HCT116 (cell line): ENCODE results near the gene MARCHF3. TPM values are rescaled to one million over a fixed set of nuclear protein-coding genes. Genes with fewer than 3 reads are reported as not detected.

ENCODE experiments used
- ATAC-seq: fragments of 200-7000 bp; cut with Tn5 transposase; 2 replicates; pipeline ENCODE4 v1.9.1; 2020; ENCODE audit warnings: mild to moderate bottlenecking, moderate library complexity
- BruUV-seq: library from RNA; stranded (reverse); fragments of 400-500 nt; replicated peaks from 2 replicates; lab custom pipeline; 2021; lab: Mats Ljungman, UMichigan
- CTCF ChIA-PET: fragments of 300-600 bp; sonication (Branson Sonifier 250); formaldehyde crosslinking; loops from one replicate; lab custom pipeline; 2021; ENCODE audit warnings: antibody characterized with exemption; lab: Charles Lee
- POLR2A ChIA-PET: fragments of 300-600, 350-600 bp; sonication (Branson Sonifier 250); formaldehyde crosslinking; loops from one replicate; lab custom pipeline; 2021; ENCODE audit warnings: antibody characterized with exemption; lab: Charles Lee
- RAD21 ChIA-PET, 2 experiments: fragments of 300-600 bp; sonication (Branson Sonifier 250); formaldehyde crosslinking; loops; one replicate each; lab custom pipeline; 2023; ENCODE audit warnings: low total read pairs in 2 of 2; ENCODE audit not compliant: uncharacterized antibody in 2 of 2, unreplicated experiment in 2 of 2, low non-redundant PET in 1 of 2; lab: Charles Lee
- DNase-seq: peaks from one replicate; pipeline ENCODE4 v3.0.0-alpha.2; 2010; ENCODE audit warnings: low read depth, low spot score
- H2AFZ ChIP-seq: fragments of 200-600 bp; shearing (Covaris generic), sonication (generic); 2 replicates; pipeline ENCODE4 v1.6.1; 2017; ENCODE audit warnings: low read depth, mixed run types, mixed read lengths, antibody characterized with exemption, low read length; ENCODE audit not compliant: poor library complexity, severe bottlenecking
- H3K27ac ChIP-seq: 2 replicates; pipeline ENCODE4 v1.5.1; 2012; ENCODE audit warnings: low read depth, low read length
- H3K27me3 ChIP-seq: fragments of 200-600 bp; sonication (generic); 2 replicates; pipeline ENCODE4 v1.6.1; 2016; ENCODE audit warnings: mixed run types, low read length, mixed read lengths; ENCODE audit not compliant: insufficient read depth
- H3K36me3 ChIP-seq, 2 experiments: fragments of 200-500 bp in 1 of 2; fragments of 200-600 bp in 1 of 2; sonication (Bioruptor generic) in 1 of 2; sonication (generic) in 1 of 2; 2 replicates each; pipeline versions ENCODE4 v1.5.1 to v1.6.1; 2014 to 2016; ENCODE audit warnings: low read length in 2 of 2, inconsistent platforms in 1 of 2, mixed read lengths in 1 of 2, mixed run types in 1 of 2; ENCODE audit not compliant: insufficient read depth in 2 of 2, control insufficient read depth in 1 of 2
- H3K4me1 ChIP-seq, 2 experiments: fragments of 200-600 bp in 1 of 2; sonication (generic) in 1 of 2; 2 replicates each; pipeline versions ENCODE4 v1.5.1 to v1.6.1; 2012 to 2017; ENCODE audit warnings: low read length in 2 of 2, inconsistent platforms in 1 of 2, mild to moderate bottlenecking in 1 of 2, mixed read lengths in 1 of 2, mixed run types in 1 of 2, moderate library complexity in 1 of 2; ENCODE audit not compliant: insufficient read depth in 2 of 2, control insufficient read depth in 1 of 2
- H3K4me2 ChIP-seq: fragments of 200-600 bp; sonication (generic); 2 replicates; pipeline ENCODE4 v1.6.1; 2017; ENCODE audit warnings: mixed run types, low read length, mixed read lengths
- H3K4me3 ChIP-seq, 2 experiments: fragments of 200-600 bp in 1 of 2; sonication (generic) in 1 of 2; replicated peaks in 1 of 2; 2 replicates each; pipeline ENCODE4 v1.5.1; 2011 to 2016; ENCODE audit warnings: low read length in 2 of 2, control low read depth in 1 of 2, low read depth in 1 of 2, mild to moderate bottlenecking in 1 of 2, mixed read lengths in 1 of 2, mixed run types in 1 of 2
- H3K79me2 ChIP-seq: fragments of 200-600 bp; sonication (generic); 2 replicates; pipeline ENCODE4 v1.6.1; 2017; ENCODE audit warnings: mild to moderate bottlenecking, mixed run types, low read length, moderate library complexity, mixed read lengths; ENCODE audit not compliant: insufficient read depth
- H3K9ac ChIP-seq: fragments of 200-600 bp; sonication (generic); 2 replicates; pipeline ENCODE4 v1.6.1; 2016; ENCODE audit warnings: low read length, mixed read lengths
- H3K9me2 ChIP-seq: fragments of 200-600 bp; sonication (generic), shearing (Covaris generic); 2 replicates; pipeline ENCODE4 v1.6.1; 2017; ENCODE audit warnings: mixed run types, mild to moderate bottlenecking, moderate library complexity; ENCODE audit not compliant: insufficient read depth
- H3K9me3 ChIP-seq, 2 experiments: fragments of 200-500 bp in 1 of 2; fragments of 200-600 bp in 1 of 2; sonication (Bioruptor generic) in 1 of 2; sonication (generic) in 1 of 2; 2 replicates each; pipeline ENCODE4 v1.6.1; 2014 to 2017; ENCODE audit warnings: low read length in 2 of 2, mixed read lengths in 2 of 2, inconsistent platforms in 1 of 2, low read depth in 1 of 2, mild to moderate bottlenecking in 1 of 2, mixed run types in 1 of 2, moderate library complexity in 1 of 2; ENCODE audit not compliant: control insufficient read depth in 1 of 2, insufficient read depth in 1 of 2
- H4K20me1 ChIP-seq: fragments of 200-600 bp; sonication (generic), shearing (Covaris generic); 2 replicates; pipeline ENCODE4 v1.6.1; 2017; ENCODE audit warnings: mixed run types, mild to moderate bottlenecking, moderate library complexity; ENCODE audit not compliant: insufficient read depth
- CEBPB ChIP-seq: IDR thresholded peaks from 2 replicates; pipeline ENCODE4 v1.6.1; 2012; ENCODE audit warnings: low read depth
- EGR1 ChIP-seq: IDR thresholded peaks from 2 replicates; pipeline ENCODE4 v1.6.1; 2012; ENCODE audit warnings: low read depth
- ELF1 ChIP-seq: IDR thresholded peaks from 2 replicates; pipeline ENCODE4 v1.6.1; 2012; ENCODE audit warnings: low read depth, borderline replicate concordance
- EZH2phosphoT487 ChIP-seq: fragments of 200-600 bp; IDR thresholded peaks from 2 replicates; pipeline ENCODE4 v1.6.1; 2018; ENCODE audit warnings: antibody characterized with exemption, borderline replicate concordance
- SP1 ChIP-seq: IDR thresholded peaks from 2 replicates; pipeline ENCODE4 v1.6.1; 2012; ENCODE audit warnings: low read depth
- YY1 ChIP-seq: IDR thresholded peaks from 2 replicates; pipeline ENCODE4 v1.6.1; 2011; ENCODE audit warnings: low read length, low read depth, moderate library complexity, mild to moderate bottlenecking; ENCODE audit not compliant: insufficient replicate concordance; ENCODE audit errors: extremely low read depth
- ZFX ChIP-seq: fragments of 450-650 bp; IDR thresholded peaks from 2 replicates; pipeline ENCODE4 v1.6.1; 2017
- intact Hi-C: fragments of 100-400 bp; cut with micrococcal nuclease; formaldehyde crosslinking; loops from 2 replicates; pipeline ENCODE4 v1.10.0; 2022
- total RNA-seq: library from RNA; stranded (reverse); gene quantifications from one replicate; pipeline ENCODE4 v1.2.1, GENCODE V29; 2021; ENCODE audit not compliant: unreplicated experiment
- TF ChIP-seq, protein P1 (sequence below): IDR thresholded peaks from 2 replicates; pipeline ENCODE4 v1.6.1; 2012
- TF ChIP-seq, protein P2 (sequence below), 3 experiments: fragments of 200-600 bp in 1 of 3; sonication (generic) in 1 of 3; IDR thresholded peaks in 2 of 3; conservative IDR thresholded peaks in 1 of 3; 2 replicates each; pipeline ENCODE4 v1.5.1; 2012 to 2017; ENCODE audit warnings: low read depth in 2 of 3, low read length in 2 of 3, antibody characterized with exemption in 1 of 3, borderline replicate concordance in 1 of 3, control low read depth in 1 of 3, mild to moderate bottlenecking in 1 of 3, mixed read lengths in 1 of 3, mixed run types in 1 of 3, moderate library complexity in 1 of 3; ENCODE audit not compliant: insufficient read depth in 1 of 3
- TF ChIP-seq, protein P3 (sequence below): IDR thresholded peaks from 2 replicates; pipeline ENCODE4 v1.6.1; 2011; ENCODE audit warnings: mild to moderate bottlenecking, low read length, moderate library complexity; ENCODE audit not compliant: insufficient replicate concordance; ENCODE audit errors: extremely low read depth
- TF ChIP-seq, protein P4 (sequence below): IDR thresholded peaks from 2 replicates; pipeline ENCODE4 v1.6.1; 2012

The MARCHF3 gene
- total RNA-seq, 1 experiment from 2014 or later = 2.3 TPM

DNA sequence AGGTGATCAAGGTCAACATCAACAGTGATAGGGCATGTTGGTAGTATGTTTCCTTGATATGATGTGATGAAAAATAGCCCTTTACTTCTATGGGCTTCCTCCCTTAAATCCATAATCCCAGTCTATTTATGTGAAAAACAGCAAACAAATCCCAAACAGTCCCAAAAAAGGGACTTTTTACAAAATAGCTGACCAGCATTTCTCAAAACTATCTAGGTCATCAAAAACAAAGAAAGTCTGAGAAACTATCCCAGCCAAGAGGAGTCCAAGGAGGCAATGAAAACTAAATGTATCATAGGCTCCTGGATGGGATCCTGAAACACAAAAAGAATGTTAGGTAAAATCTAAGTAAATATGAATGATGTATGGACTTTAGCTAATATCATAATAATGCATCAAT is 71.2 kb downstream of the MARCHF3 start:
- Histone ChIP-seq H3K79me2 (no peaks in the 10 kb centered on the region), H3K4me3 (no peak overlapping the region), H3K9ac (no peak overlapping the region), H3K36me3 (no peaks in the 10 kb centered on the region), H3K4me1 (no peaks in the 10 kb centered on the region), H3K27ac (no peak overlapping the region), H4K20me1 (no peaks in the 10 kb centered on the region), H3K4me2 (no peak overlapping the region), H2AFZ (no peak overlapping the region), H3K9me3 (no peaks in the 10 kb centered on the region), H3K9me2 (no peaks in the 10 kb centered on the region), H3K27me3 (no peaks in the 10 kb centered on the region)
- ChIA-PET POLR2A (no interaction called here), RAD21 (no interaction called here), CTCF (no interaction called here)
- ATAC-seq = no peak
- TF ChIP-seq, protein P1, sequence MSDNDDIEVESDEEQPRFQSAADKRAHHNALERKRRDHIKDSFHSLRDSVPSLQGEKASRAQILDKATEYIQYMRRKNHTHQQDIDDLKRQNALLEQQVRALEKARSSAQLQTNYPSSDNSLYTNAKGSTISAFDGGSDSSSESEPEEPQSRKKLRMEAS = no peak
- TF ChIP-seq EZH2phosphoT487 (no peak), ELF1 (no peak), CEBPB (no peak), YY1 (no peak), SP1 (no peak), ZFX (no peak), EGR1 (no peak)
- TF ChIP-seq, protein P2, sequence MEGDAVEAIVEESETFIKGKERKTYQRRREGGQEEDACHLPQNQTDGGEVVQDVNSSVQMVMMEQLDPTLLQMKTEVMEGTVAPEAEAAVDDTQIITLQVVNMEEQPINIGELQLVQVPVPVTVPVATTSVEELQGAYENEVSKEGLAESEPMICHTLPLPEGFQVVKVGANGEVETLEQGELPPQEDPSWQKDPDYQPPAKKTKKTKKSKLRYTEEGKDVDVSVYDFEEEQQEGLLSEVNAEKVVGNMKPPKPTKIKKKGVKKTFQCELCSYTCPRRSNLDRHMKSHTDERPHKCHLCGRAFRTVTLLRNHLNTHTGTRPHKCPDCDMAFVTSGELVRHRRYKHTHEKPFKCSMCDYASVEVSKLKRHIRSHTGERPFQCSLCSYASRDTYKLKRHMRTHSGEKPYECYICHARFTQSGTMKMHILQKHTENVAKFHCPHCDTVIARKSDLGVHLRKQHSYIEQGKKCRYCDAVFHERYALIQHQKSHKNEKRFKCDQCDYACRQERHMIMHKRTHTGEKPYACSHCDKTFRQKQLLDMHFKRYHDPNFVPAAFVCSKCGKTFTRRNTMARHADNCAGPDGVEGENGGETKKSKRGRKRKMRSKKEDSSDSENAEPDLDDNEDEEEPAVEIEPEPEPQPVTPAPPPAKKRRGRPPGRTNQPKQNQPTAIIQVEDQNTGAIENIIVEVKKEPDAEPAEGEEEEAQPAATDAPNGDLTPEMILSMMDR (IDR thresholded peaks at IDR 0.05 in 2 of 3, conservative IDR thresholded peaks at IDR 0.05 in 1 of 3; ENCODE audit: borderline replicate concordance in 1 of 3, insufficient read depth in 1 of 3, low read depth in 2 of 3, low read length in 2 of 3) = no peak
- TF ChIP-seq, protein P3, sequence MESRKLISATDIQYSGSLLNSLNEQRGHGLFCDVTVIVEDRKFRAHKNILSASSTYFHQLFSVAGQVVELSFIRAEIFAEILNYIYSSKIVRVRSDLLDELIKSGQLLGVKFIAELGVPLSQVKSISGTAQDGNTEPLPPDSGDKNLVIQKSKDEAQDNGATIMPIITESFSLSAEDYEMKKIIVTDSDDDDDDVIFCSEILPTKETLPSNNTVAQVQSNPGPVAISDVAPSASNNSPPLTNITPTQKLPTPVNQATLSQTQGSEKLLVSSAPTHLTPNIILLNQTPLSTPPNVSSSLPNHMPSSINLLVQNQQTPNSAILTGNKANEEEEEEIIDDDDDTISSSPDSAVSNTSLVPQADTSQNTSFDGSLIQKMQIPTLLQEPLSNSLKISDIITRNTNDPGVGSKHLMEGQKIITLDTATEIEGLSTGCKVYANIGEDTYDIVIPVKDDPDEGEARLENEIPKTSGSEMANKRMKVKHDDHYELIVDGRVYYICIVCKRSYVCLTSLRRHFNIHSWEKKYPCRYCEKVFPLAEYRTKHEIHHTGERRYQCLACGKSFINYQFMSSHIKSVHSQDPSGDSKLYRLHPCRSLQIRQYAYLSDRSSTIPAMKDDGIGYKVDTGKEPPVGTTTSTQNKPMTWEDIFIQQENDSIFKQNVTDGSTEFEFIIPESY = no peak
- TF ChIP-seq, protein P4, sequence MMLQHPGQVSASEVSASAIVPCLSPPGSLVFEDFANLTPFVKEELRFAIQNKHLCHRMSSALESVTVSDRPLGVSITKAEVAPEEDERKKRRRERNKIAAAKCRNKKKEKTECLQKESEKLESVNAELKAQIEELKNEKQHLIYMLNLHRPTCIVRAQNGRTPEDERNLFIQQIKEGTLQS = no peak
- intact Hi-C loops = no loop called here
- no TSS peak for BruUV-seq
- no peak for DNase-seq
